HL-60 (cell line): ENCODE measurements around the gene THSD7B.

Experiments used
- DNase-seq, 2 experiments: peaks; one replicate each; pipeline ENCODE4 v3.0.0-alpha.2; 2010 to 2020; ENCODE audit warnings: low read depth in 1 of 2, low spot score in 1 of 2
- H3K27ac ChIP-seq: fragments of 250-450 bp; sonication (Bioruptor Pico); replicated peaks from 2 replicates; pipeline ENCODE4 v1.5.1; 2020; ENCODE audit warnings: mild to moderate bottlenecking, moderate library complexity
- H3K27me3 ChIP-seq: fragments of 250-450 bp; sonication (Bioruptor Pico); 2 replicates; pipeline ENCODE4 v1.5.1; 2021; ENCODE audit warnings: mild to moderate bottlenecking, moderate library complexity; ENCODE audit not compliant: insufficient read depth, poor library complexity, severe bottlenecking
- H3K4me3 ChIP-seq: replicated peaks from 2 replicates; pipeline ENCODE4 v1.5.1; 2011; ENCODE audit warnings: mild to moderate bottlenecking, control low read depth, low read length; ENCODE audit not compliant: insufficient read depth
- GABPA ChIP-seq: IDR thresholded peaks from 2 replicates; pipeline ENCODE4 v1.6.1; 2012; ENCODE audit warnings: low read depth
- POLR2AphosphoS5 ChIP-seq: IDR thresholded peaks from 2 replicates; pipeline ENCODE4 v1.6.1; 2012; ENCODE audit warnings: low read depth
- SPI1 ChIP-seq: IDR thresholded peaks from 2 replicates; pipeline ENCODE4 v1.6.1; 2012; ENCODE audit warnings: low read depth, mild to moderate bottlenecking, borderline replicate concordance
- TF ChIP-seq, protein P1 (sequence below): IDR thresholded peaks from one replicate; pipeline ENCODE4 v1.5.1; 2011; ENCODE audit warnings: low read length, control low read depth, inconsistent platforms; ENCODE audit not compliant: insufficient read depth
- TF ChIP-seq, protein P2 (sequence below): IDR thresholded peaks from 2 replicates; pipeline ENCODE4 v1.6.1; 2012; ENCODE audit warnings: low read depth; ENCODE audit not compliant: insufficient replicate concordance

Gene THSD7B

DNA sequence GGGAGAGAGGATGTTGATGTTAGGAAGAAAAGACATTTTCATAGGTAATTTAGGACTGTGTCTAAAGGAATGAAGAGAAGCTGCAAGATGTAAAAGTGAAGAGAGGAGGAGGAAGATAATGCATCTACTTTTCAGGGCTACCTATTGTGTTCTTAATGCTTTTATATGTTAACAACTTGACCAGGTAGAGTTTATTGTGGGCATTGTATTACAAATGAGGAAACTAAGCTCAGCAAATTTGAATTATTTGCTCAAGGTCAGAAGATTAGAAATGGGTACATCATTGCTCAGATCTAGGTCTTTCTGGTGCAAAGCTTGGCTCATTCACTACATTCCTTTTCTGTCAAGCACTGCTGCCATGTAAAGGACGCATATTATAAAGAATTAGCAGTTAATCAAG, 441.7 kb downstream of the THSD7B start:
- TF ChIP-seq POLR2AphosphoS5 (no peak), SPI1 (no peak), GABPA (no peak)
- TF ChIP-seq, protein P1, sequence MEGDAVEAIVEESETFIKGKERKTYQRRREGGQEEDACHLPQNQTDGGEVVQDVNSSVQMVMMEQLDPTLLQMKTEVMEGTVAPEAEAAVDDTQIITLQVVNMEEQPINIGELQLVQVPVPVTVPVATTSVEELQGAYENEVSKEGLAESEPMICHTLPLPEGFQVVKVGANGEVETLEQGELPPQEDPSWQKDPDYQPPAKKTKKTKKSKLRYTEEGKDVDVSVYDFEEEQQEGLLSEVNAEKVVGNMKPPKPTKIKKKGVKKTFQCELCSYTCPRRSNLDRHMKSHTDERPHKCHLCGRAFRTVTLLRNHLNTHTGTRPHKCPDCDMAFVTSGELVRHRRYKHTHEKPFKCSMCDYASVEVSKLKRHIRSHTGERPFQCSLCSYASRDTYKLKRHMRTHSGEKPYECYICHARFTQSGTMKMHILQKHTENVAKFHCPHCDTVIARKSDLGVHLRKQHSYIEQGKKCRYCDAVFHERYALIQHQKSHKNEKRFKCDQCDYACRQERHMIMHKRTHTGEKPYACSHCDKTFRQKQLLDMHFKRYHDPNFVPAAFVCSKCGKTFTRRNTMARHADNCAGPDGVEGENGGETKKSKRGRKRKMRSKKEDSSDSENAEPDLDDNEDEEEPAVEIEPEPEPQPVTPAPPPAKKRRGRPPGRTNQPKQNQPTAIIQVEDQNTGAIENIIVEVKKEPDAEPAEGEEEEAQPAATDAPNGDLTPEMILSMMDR: no peak
- no peak for DNase-seq
- Histone ChIP-seq H3K27ac (no peak overlapping the region), H3K27me3 (no peaks in the 10 kb centered on the region), H3K4me3 (no peak overlapping the region)

DNA sequence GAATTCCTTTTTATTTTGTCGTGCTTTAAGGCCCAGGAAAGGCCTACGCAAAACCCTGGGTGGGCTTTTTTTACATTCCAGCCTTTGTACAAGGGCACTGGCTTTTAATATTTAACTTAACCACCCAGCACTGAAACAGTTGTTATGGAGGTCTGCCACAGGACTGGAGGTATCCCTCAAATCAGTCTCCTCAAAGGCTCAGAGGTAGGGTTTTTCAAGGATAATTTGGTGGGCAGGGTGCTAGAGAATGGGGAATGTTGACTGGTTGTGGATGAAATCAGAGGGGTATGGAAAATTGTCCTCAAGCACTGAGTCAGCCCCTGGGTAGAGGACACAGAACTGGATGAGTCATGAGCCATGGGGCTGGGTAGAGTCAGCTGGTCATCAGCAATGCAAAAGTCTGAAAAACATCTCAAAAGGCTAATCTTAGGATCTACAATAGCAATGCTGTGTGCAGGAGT, 443.1 kb downstream of the THSD7B start:
- H3K4me3 ChIP-seq: no peak overlapping the region
- TF ChIP-seq GABPA (no peak), POLR2AphosphoS5 (no peak), SPI1 (no peak)
- TF ChIP-seq, protein P2, sequence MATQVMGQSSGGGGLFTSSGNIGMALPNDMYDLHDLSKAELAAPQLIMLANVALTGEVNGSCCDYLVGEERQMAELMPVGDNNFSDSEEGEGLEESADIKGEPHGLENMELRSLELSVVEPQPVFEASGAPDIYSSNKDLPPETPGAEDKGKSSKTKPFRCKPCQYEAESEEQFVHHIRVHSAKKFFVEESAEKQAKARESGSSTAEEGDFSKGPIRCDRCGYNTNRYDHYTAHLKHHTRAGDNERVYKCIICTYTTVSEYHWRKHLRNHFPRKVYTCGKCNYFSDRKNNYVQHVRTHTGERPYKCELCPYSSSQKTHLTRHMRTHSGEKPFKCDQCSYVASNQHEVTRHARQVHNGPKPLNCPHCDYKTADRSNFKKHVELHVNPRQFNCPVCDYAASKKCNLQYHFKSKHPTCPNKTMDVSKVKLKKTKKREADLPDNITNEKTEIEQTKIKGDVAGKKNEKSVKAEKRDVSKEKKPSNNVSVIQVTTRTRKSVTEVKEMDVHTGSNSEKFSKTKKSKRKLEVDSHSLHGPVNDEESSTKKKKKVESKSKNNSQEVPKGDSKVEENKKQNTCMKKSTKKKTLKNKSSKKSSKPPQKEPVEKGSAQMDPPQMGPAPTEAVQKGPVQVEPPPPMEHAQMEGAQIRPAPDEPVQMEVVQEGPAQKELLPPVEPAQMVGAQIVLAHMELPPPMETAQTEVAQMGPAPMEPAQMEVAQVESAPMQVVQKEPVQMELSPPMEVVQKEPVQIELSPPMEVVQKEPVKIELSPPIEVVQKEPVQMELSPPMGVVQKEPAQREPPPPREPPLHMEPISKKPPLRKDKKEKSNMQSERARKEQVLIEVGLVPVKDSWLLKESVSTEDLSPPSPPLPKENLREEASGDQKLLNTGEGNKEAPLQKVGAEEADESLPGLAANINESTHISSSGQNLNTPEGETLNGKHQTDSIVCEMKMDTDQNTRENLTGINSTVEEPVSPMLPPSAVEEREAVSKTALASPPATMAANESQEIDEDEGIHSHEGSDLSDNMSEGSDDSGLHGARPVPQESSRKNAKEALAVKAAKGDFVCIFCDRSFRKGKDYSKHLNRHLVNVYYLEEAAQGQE: no peak
- TF ChIP-seq, protein P1: no peak
- no peak for DNase-seq
- H3K27ac ChIP-seq: no peak overlapping the region
- no peaks in the 10 kb centered on the region for H3K27me3 ChIP-seq

DNA sequence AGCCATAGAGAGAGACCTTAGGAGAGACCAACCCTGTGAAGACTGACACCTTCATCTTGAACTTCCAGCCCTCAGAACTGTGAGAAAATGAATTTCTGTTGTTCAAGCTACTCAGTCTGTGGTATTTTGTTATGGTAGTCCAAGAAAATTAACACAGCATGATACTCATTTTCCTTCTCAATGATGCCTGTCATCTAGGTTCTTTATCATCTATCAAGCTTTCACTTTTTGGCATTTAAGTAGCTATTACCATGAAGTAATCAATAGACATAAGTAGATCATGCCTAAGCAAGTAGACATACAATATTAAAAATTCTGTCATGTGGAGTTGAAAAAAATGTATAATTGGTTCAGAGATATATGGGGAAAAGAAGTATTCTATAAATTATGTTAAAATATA, 444.7 kb downstream of the THSD7B start:
- H3K4me3 ChIP-seq: no peak overlapping the region
- TF ChIP-seq, protein P2: no peak
- TF ChIP-seq, protein P1: no peak
- TF ChIP-seq POLR2AphosphoS5 (no peak), GABPA (no peak), SPI1 (no peak)
- H3K27me3 ChIP-seq: no peaks in the 10 kb centered on the region
- no peak overlapping the region for H3K27ac ChIP-seq
- no peak for DNase-seq

DNA sequence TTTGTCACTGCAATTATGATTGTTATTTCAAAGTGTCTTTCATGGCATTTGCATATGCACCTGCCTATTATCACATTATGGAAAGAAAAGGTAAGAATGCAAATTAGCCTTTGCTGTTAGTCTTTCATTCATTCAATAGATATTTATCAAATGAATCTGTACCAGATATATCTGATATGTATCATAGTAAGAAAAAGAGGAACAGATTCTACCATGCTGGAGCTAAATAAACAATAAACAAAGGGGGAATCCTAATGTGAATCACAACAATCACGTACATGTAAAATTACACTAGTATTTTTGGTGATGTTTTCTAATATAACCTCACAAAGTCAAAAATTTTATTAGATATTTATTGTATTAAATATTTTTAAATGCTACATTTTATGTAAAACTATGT, 446.4 kb downstream of the THSD7B start:
- Histone ChIP-seq H3K4me3 (no peak overlapping the region), H3K27ac (no peak overlapping the region), H3K27me3 (no peaks in the 10 kb centered on the region)
- TF ChIP-seq, protein P1: no peak
- TF ChIP-seq, protein P2: no peak
- no peak for TF ChIP-seq SPI1
- TF ChIP-seq GABPA: no peak
- TF ChIP-seq POLR2AphosphoS5: no peak
- DNase-seq: no peak
